Measurements from ENCODE around the gene PRKD1.
"Not testable (repeated sequence)": the region's sequence is repeated elsewhere in the genome, so short reads cannot be mapped to it uniquely, and the experiment has no call there.

PRKD1 gene

GRCh38 chr14:29900609-29901350 lies 26.9 kb downstream of the PRKD1 start:
- no peak for DNase-seq

GRCh38 chr14:29898470-29898869 lies 29.2 kb downstream of the PRKD1 start:
- DNase-seq = no peak

- DNase-seq = no peak
Observed at GRCh38 chr14:29897181-29897580, 30.5 kb downstream of the PRKD1 start.

GRCh38 chr14:29896354-29896821 lies 31.3 kb downstream of the PRKD1 start:
- no peak for DNase-seq

GRCh38 chr14:29895591-29896083 lies 32.0 kb downstream of the PRKD1 start:
- no peak for DNase-seq

GRCh38 chr14:29893989-29894388 lies 33.7 kb downstream of the PRKD1 start:
- DNase-seq = peak in 2 of 56 donors; percentile 2 to 7

GRCh38 chr14:29892327-29892726 lies 35.3 kb downstream of the PRKD1 start:
- no peak for DNase-seq

GRCh38 chr14:29885988-29886387 lies 41.7 kb downstream of the PRKD1 start:
- no peak for DNase-seq

GRCh38 chr14:29868000-29868399 lies 59.6 kb downstream of the PRKD1 start:
- no peak for DNase-seq

- DNase-seq = no peak
Observed at GRCh38 chr14:29865299-29865698, 62.3 kb downstream of the PRKD1 start.

- no peak for DNase-seq
Observed at GRCh38 chr14:29861996-29862395, 65.7 kb downstream of the PRKD1 start.

- no peak for DNase-seq
Observed at GRCh38 chr14:29858299-29858698, 69.3 kb downstream of the PRKD1 start.

GRCh38 chr14:29857551-29857950 lies 70.1 kb downstream of the PRKD1 start:
- no peak for DNase-seq

GRCh38 chr14:29856516-29856915 lies 71.1 kb downstream of the PRKD1 start:
- no peak for DNase-seq

- not testable (repeated sequence) for DNase-seq
Observed at GRCh38 chr14:29853691-29854090, 74.0 kb downstream of the PRKD1 start.

GRCh38 chr14:29853272-29853671 lies 74.4 kb downstream of the PRKD1 start:
- no peak for DNase-seq

GRCh38 chr14:29851397-29851796 lies 76.2 kb downstream of the PRKD1 start:
- no peak for DNase-seq

- no peak for DNase-seq
Observed at GRCh38 chr14:29847056-29847380, 80.6 kb downstream of the PRKD1 start.

- DNase-seq = no peak
Observed at GRCh38 chr14:29846339-29847055, 81.2 kb downstream of the PRKD1 start.

GRCh38 chr14:29843981-29844380 lies 83.7 kb downstream of the PRKD1 start:
- no peak for DNase-seq

GRCh38 chr14:29842228-29842627 lies 85.4 kb downstream of the PRKD1 start:
- DNase-seq = no peak

GRCh38 chr14:29840369-29840892 lies 87.2 kb downstream of the PRKD1 start:
- DNase-seq = not testable (repeated sequence)

- DNase-seq = not testable (repeated sequence)
Observed at GRCh38 chr14:29839691-29840090, 88.0 kb downstream of the PRKD1 start.

Data from nucleus accumbens (tissue), 56 donors.